Transverse colon (tissue), 4 donors: ENCODE results near the gene SRP68. TPM values are rescaled to one million over a fixed set of nuclear protein-coding genes. Genes with fewer than 3 reads are reported as not detected.

Experiments
- DNase-seq: peaks from one replicate; pipeline ENCODE4 v3.0.0-alpha.2; 2019
- H3K27ac ChIP-seq, 4 donors: fragments of 200-600 bp; sonication (generic); 2 replicates each; pipeline ENCODE4 v1.5.1; 2016 to 2018; ENCODE audit warnings: inconsistent platforms in 4 of 4
- H3K27me3 ChIP-seq: fragments of 200-600 bp; sonication (generic); 2 replicates; pipeline ENCODE4 v1.5.1; 2017; ENCODE audit warnings: inconsistent platforms
- H3K36me3 ChIP-seq, 4 donors: fragments of 200-600 bp; sonication (generic); 2 replicates each; pipeline ENCODE4 v1.5.1; 2017 to 2019; ENCODE audit warnings: inconsistent platforms in 4 of 4
- H3K4me1 ChIP-seq, 4 donors: fragments of 200-600 bp; sonication (generic); 2 replicates each; pipeline ENCODE4 v1.5.1; 2017 to 2020; ENCODE audit warnings: inconsistent platforms in 4 of 4
- H3K4me3 ChIP-seq, 4 donors: fragments of 200-600 bp; sonication (generic); 1 replicate in 1 of 4; 2 replicates in 3 of 4; pipeline versions ENCODE4 v1.5.1 to v1.6.1; 2017 to 2019; ENCODE audit warnings: inconsistent platforms in 4 of 4
- H3K9me3 ChIP-seq, 2 donors: fragments of 200-600 bp; sonication (generic); 2 replicates each; pipeline ENCODE4 v1.5.1; 2017 to 2019; ENCODE audit warnings: inconsistent platforms in 2 of 2
- EP300 ChIP-seq: sonication (generic); formaldehyde crosslinking; IDR thresholded peaks from one replicate; pipeline ENCODE4 v1.6.1; 2017; ENCODE audit warnings: antibody characterized with exemption, low read depth
- POLR2A ChIP-seq: fragments of 450-650 bp; IDR thresholded peaks from one replicate; pipeline ENCODE4 v1.6.1; 2016; ENCODE audit warnings: antibody characterized with exemption, mild to moderate bottlenecking, moderate library complexity
- POLR2AphosphoS5 ChIP-seq, 3 donors: sonication (generic); formaldehyde crosslinking; IDR thresholded peaks; one replicate each; pipeline ENCODE4 v1.6.1; 2016; ENCODE audit warnings: antibody characterized with exemption in 3 of 3
- WGBS, 2 donors: methylation state at CpG; one replicate each; pipeline ENCODE4 v1.1.5; 2018; ENCODE audit warnings: low coverage in 1 of 2; 5-methylcytosine and 5-hydroxymethylcytosine counted together
- in situ Hi-C, 4 donors: fragments of 200-750 bp; cut with MboI; loops; one replicate each; pipeline versions ENCODE4 v1.15.0 to v1.15.1; 2017; ENCODE audit warnings: low sequenced_read_pairs in 3 of 4, low pct_ligation_motif_present in 1 of 4, low pct_unique_long_range_greater_than_20kb in 1 of 4
- intact Hi-C: fragments of 100-400 bp; cut with DNase I; formaldehyde crosslinking; loops from one replicate; pipeline ENCODE4 v1.15.1; 2023; ENCODE audit warnings: low total_unique reads
- total RNA-seq, 4 donors: library from RNA; depleted of rRNA; stranded (reverse); fragments of >200 nt; gene quantifications; one replicate each; pipeline ENCODE4 v1.1.0, GENCODE V29; 2016
- TF ChIP-seq, protein P1 (sequence below), 5 experiments: fragments of 200-600 bp in 3 of 5; fragments of 450-650 bp in 2 of 5; sonication (generic) in 3 of 5; IDR thresholded peaks; 1 replicate in 2 of 5; 2 replicates in 3 of 5; pipeline ENCODE4 v1.5.1; 2016 to 2017; ENCODE audit warnings: antibody characterized with exemption in 5 of 5, inconsistent platforms in 3 of 5, mild to moderate bottlenecking in 2 of 5, moderate library complexity in 1 of 5

SRP68 gene
- total RNA-seq, 4 donors from 2014 or later, result 11.6 to 44.8 (median 30.4) TPM

GRCh38 chr17:76050538-76051467, 21.5 kb downstream of the SRP68 start:
- whole genome bisulfite sequencing, 2 donors, result 72 to 86% methylated on average over 10 to 11 of the region's 11 CpGs
- in situ Hi-C loops, result no loop called here
- H3K4me1 ChIP-seq, result peaks cover 0 to 34% (median 12%) of the 10 kb centered on the region in 4 donors
- peaks cover 0 to 48% (median 22%) of the 10 kb centered on the region in 4 donors for H3K36me3 ChIP-seq
- no peak overlapping the region for H3K4me3 ChIP-seq
- no peak for TF ChIP-seq POLR2AphosphoS5 (IDR thresholded peaks at IDR 0.05)
- TF ChIP-seq POLR2A, result no peak
- TF ChIP-seq, protein P1, sequence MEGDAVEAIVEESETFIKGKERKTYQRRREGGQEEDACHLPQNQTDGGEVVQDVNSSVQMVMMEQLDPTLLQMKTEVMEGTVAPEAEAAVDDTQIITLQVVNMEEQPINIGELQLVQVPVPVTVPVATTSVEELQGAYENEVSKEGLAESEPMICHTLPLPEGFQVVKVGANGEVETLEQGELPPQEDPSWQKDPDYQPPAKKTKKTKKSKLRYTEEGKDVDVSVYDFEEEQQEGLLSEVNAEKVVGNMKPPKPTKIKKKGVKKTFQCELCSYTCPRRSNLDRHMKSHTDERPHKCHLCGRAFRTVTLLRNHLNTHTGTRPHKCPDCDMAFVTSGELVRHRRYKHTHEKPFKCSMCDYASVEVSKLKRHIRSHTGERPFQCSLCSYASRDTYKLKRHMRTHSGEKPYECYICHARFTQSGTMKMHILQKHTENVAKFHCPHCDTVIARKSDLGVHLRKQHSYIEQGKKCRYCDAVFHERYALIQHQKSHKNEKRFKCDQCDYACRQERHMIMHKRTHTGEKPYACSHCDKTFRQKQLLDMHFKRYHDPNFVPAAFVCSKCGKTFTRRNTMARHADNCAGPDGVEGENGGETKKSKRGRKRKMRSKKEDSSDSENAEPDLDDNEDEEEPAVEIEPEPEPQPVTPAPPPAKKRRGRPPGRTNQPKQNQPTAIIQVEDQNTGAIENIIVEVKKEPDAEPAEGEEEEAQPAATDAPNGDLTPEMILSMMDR (IDR thresholded peaks at IDR 0.05), result no peak
- no peak for TF ChIP-seq EP300
- no peaks in the 10 kb centered on the region for H3K27me3 ChIP-seq
- H3K9me3 ChIP-seq, result no peaks in the 10 kb centered on the region
- intact Hi-C loops, result no loop called here
- H3K27ac ChIP-seq, result peak overlapping the region; percentile 45 to 57 (median 54)
- no peak for DNase-seq

DNA sequence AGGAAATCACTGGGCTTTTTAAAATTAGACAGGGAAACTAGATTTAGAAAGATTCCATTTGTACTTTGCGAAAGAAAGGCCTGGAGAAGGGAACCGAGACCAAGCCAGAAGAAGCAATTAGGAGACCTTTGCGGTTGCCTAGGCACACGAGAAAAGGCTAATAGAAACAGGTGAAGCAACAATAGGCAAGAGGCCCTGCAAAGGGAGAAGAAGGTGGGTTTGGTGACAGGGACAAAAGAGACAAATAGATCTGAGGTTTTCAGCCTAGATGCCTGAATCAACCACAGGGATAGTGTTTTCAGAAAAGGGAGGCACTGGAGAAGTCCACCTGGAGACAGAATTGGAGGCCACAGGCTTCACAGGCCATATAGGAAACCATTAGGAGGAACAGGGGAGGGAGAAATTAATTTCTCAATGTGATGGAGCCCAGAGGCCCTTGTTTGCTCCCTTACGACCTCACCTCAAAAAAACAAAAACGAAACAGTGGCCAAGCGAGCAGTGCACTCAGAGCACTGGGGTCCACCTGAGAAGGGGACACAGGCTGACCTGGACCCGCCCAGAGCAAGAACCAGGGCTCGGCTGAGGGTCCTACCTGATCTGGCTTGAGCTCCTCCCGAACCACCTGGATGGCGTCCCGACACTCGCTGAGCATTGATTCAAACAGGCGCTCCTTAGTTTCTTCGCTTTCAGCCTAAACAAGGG, 22.3 kb downstream of the SRP68 start:
- Histone ChIP-seq H3K4me3 (no peak overlapping the region), H3K4me1 (peaks cover 0 to 34% (median 12%) of the 10 kb centered on the region in 4 donors), H3K36me3 (peaks cover 0 to 56% (median 24%) of the 10 kb centered on the region in 4 donors), H3K27ac (peak overlapping the region in 3 of 4 donors; percentile 45 to 56 (median 52)), H3K27me3 (no peaks in the 10 kb centered on the region), H3K9me3 (no peaks in the 10 kb centered on the region)
- no peak for TF ChIP-seq POLR2A
- TF ChIP-seq, protein P1 (IDR thresholded peaks at IDR 0.05), result no peak
- TF ChIP-seq EP300, result no peak
- TF ChIP-seq POLR2AphosphoS5 (IDR thresholded peaks at IDR 0.05), result no peak
- WGBS, 2 donors, result 69 to 93% methylated on average over 4 to 15 of the region's 15 CpGs
- in situ Hi-C loops (no loop called here), intact Hi-C loops (no loop called here)
- no peak for DNase-seq

GRCh38 chr17:76049239-76049638, 23.1 kb downstream of the SRP68 start:
- intact Hi-C loops (no loop called here), in situ Hi-C loops (no loop called here)
- Histone ChIP-seq H3K36me3 (peaks cover 0 to 63% (median 27%) of the 10 kb centered on the region in 4 donors), H3K4me1 (peaks cover 0 to 33% (median 12%) of the 10 kb centered on the region in 4 donors), H3K9me3 (no peaks in the 10 kb centered on the region), H3K27me3 (no peaks in the 10 kb centered on the region), H3K4me3 (no peak overlapping the region), H3K27ac (no peak overlapping the region)
- TF ChIP-seq POLR2A, result no peak
- no peak for TF ChIP-seq EP300
- TF ChIP-seq POLR2AphosphoS5 (IDR thresholded peaks at IDR 0.05), result no peak
- TF ChIP-seq, protein P1 (IDR thresholded peaks at IDR 0.05), result no peak
- no peak for DNase-seq
- 66 to 94% methylated on average over 3 of the region's 3 CpGs for WGBS, 2 donors

GRCh38 chr17:76048711-76049110, 23.6 kb downstream of the SRP68 start:
- H3K27me3 ChIP-seq, result no peaks in the 10 kb centered on the region
- no peak for DNase-seq
- peak overlapping the region in 3 of 4 donors; percentile 17 to 24 (median 22) for H3K27ac ChIP-seq
- peaks cover 0 to 28% (median 12%) of the 10 kb centered on the region in 4 donors for H3K4me1 ChIP-seq
- intact Hi-C loops (no loop called here), in situ Hi-C loops (no loop called here)
- WGBS, 2 donors, result 76 to 77% methylated on average over 8 to 9 of the region's 9 CpGs
- TF ChIP-seq, protein P1 (IDR thresholded peaks at IDR 0.05), result no peak
- TF ChIP-seq POLR2A, result no peak
- H3K4me3 ChIP-seq, result no peak overlapping the region
- H3K9me3 ChIP-seq, result no peaks in the 10 kb centered on the region
- peaks cover 0 to 63% (median 30%) of the 10 kb centered on the region in 4 donors for H3K36me3 ChIP-seq
